Mesenchymal stem cell (in vitro differentiated cells and primary cell): ENCODE results near the gene TDRD15.
"Not testable (repeated sequence)": the region's sequence is repeated elsewhere in the genome, so short reads cannot be mapped to it uniquely, and the experiment has no call there.

Experiments used
- DNase-seq: peaks from one replicate; pipeline ENCODE4 v3.0.0-alpha.2; 2013
- H2AFZ ChIP-seq: one replicate; pipeline ENCODE4 v1.6.1; 2013; ENCODE audit warnings: low read depth, mild to moderate bottlenecking, control low read depth, inconsistent platforms, low read length, moderate library complexity
- H2AK5ac ChIP-seq: 2 replicates; pipeline ENCODE4 v1.6.1; 2013; ENCODE audit warnings: low read length, moderate library complexity, mild to moderate bottlenecking, inconsistent platforms; ENCODE audit not compliant: severe bottlenecking
- H2BK120ac ChIP-seq: one replicate; pipeline ENCODE4 v1.6.1; 2013; ENCODE audit warnings: low read depth, mild to moderate bottlenecking, inconsistent platforms, low read length, moderate library complexity
- H2BK12ac ChIP-seq, 2 experiments: one replicate each; pipeline ENCODE4 v1.6.1; 2013; ENCODE audit warnings: inconsistent platforms in 2 of 2, low read length in 2 of 2, mild to moderate bottlenecking in 2 of 2, moderate library complexity in 2 of 2, control low read depth in 1 of 2
- H2BK15ac ChIP-seq: one replicate; pipeline ENCODE4 v1.6.1; 2013; ENCODE audit warnings: mild to moderate bottlenecking, low read depth, inconsistent platforms; ENCODE audit not compliant: poor library complexity, severe bottlenecking
- H2BK5ac ChIP-seq: 2 replicates; pipeline ENCODE4 v1.6.1; 2013; ENCODE audit warnings: low read depth, mild to moderate bottlenecking, low read length, control low read depth, inconsistent platforms; ENCODE audit not compliant: poor library complexity, severe bottlenecking
- H3K14ac ChIP-seq, 2 experiments: one replicate each; pipeline ENCODE4 v1.6.1; 2013; ENCODE audit warnings: inconsistent platforms in 2 of 2, low read length in 2 of 2, control low read depth in 1 of 2, mild to moderate bottlenecking in 1 of 2, moderate library complexity in 1 of 2
- H3K18ac ChIP-seq, 2 experiments: one replicate each; pipeline ENCODE4 v1.6.1; 2013; ENCODE audit warnings: inconsistent platforms in 2 of 2, low read length in 2 of 2, control low read depth in 1 of 2, low read depth in 1 of 2, mild to moderate bottlenecking in 1 of 2
- H3K23ac ChIP-seq, 2 experiments: one replicate each; pipeline ENCODE4 v1.6.1; 2013; ENCODE audit warnings: inconsistent platforms in 2 of 2, low read length in 2 of 2, mild to moderate bottlenecking in 2 of 2, moderate library complexity in 2 of 2, control low read depth in 1 of 2
- H3K27ac ChIP-seq: 2 replicates; pipeline ENCODE4 v1.5.1; 2013; ENCODE audit warnings: mild to moderate bottlenecking, moderate library complexity, low read length, control low read depth, inconsistent platforms; ENCODE audit not compliant: poor library complexity, severe bottlenecking
- H3K27me3 ChIP-seq, 2 experiments: 2 replicates each; pipeline versions ENCODE4 v1.6.1 to v1.7.0; 2013; ENCODE audit warnings: low read length in 2 of 2, mild to moderate bottlenecking in 2 of 2, moderate library complexity in 2 of 2, control low read depth in 1 of 2, inconsistent platforms in 1 of 2; ENCODE audit not compliant: control insufficient read depth in 1 of 2, insufficient read depth in 1 of 2
- H3K36me3 ChIP-seq, 2 experiments: 2 replicates each; pipeline versions ENCODE4 v1.6.1 to v1.7.0; 2013; ENCODE audit warnings: low read length in 2 of 2, control low read depth in 1 of 2, inconsistent platforms in 1 of 2, low read depth in 1 of 2, mild to moderate bottlenecking in 1 of 2; ENCODE audit not compliant: insufficient read depth in 2 of 2, control insufficient read depth in 1 of 2
- H3K4ac ChIP-seq, 2 experiments: one replicate each; pipeline ENCODE4 v1.6.1; 2013; ENCODE audit warnings: inconsistent platforms in 2 of 2, low read length in 2 of 2, mild to moderate bottlenecking in 2 of 2, moderate library complexity in 2 of 2, control low read depth in 1 of 2, low read depth in 1 of 2
- H3K4me1 ChIP-seq: 2 replicates; pipeline ENCODE4 v1.6.1; 2013; ENCODE audit warnings: low read depth, low read length, control low read depth; ENCODE audit not compliant: control insufficient read depth, insufficient read depth
- H3K4me2 ChIP-seq: 2 replicates; pipeline ENCODE4 v1.6.1; 2013; ENCODE audit warnings: low read length, mild to moderate bottlenecking, inconsistent platforms; ENCODE audit not compliant: poor library complexity, severe bottlenecking
- H3K4me3 ChIP-seq, 2 experiments: 2 replicates each; pipeline versions ENCODE4 v1.5.1 to v1.7.0; 2013; ENCODE audit warnings: low read length in 2 of 2, mild to moderate bottlenecking in 2 of 2, control low read depth in 1 of 2, low read depth in 1 of 2; ENCODE audit not compliant: insufficient read depth in 1 of 2
- H3K79me1 ChIP-seq: replicated peaks from 2 replicates; pipeline ENCODE4 v1.6.1; 2013; ENCODE audit warnings: mild to moderate bottlenecking, control low read depth, low read length, inconsistent platforms; ENCODE audit not compliant: poor library complexity, severe bottlenecking
- H3K9ac ChIP-seq: 2 replicates; pipeline ENCODE4 v1.7.0; 2013; ENCODE audit warnings: mild to moderate bottlenecking, low read length, moderate library complexity
- H3K9me3 ChIP-seq: 2 replicates; pipeline ENCODE4 v1.7.0; 2013; ENCODE audit warnings: mild to moderate bottlenecking, low read length; ENCODE audit not compliant: control insufficient read depth
- H4K8ac ChIP-seq: one replicate; pipeline ENCODE4 v1.6.1; 2013; ENCODE audit warnings: inconsistent platforms, mild to moderate bottlenecking, low read length, moderate library complexity
- H4K91ac ChIP-seq: one replicate; pipeline ENCODE4 v1.6.1; 2013; ENCODE audit warnings: mild to moderate bottlenecking, low read length, inconsistent platforms
- WGBS: methylation state at CpG from one replicate; pipeline ENCODE4 v1.1.7; 2013; ENCODE audit warnings: mixed read lengths; 5-methylcytosine and 5-hydroxymethylcytosine counted together

Gene TDRD15

DNA sequence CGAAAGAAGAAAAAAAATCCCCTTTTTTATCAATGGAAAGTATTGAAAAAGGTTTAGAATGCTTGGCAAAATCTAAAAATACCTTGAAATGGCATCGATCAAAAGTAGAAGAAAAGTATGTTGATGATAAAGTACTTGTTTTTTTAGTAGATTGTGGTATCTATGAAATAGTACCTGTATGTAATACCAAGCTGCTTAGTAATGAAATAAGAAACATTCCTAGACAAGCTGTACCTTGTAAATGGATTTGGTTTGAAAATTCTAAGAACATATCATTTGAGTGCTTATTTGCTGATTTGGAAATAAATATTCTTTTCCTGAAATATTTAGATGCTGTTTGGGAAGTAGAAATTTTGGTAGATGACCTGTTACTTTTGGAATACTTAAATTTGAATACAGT, 18.4 kb downstream of the TDRD15 start:
- Histone ChIP-seq H2AFZ (no peak overlapping the region), H3K27me3 (no peaks in the 10 kb centered on the region), H4K91ac (no peak overlapping the region), H2BK12ac (no peak overlapping the region), H3K36me3 (no peaks in the 10 kb centered on the region), H3K9me3 (no peaks in the 10 kb centered on the region), H2BK5ac (no peak overlapping the region), H3K9ac (no peak overlapping the region), H3K79me1 (no peaks in the 10 kb centered on the region), H3K4me1 (no peaks in the 10 kb centered on the region), H2BK15ac (no peak overlapping the region), H3K4me2 (no peak overlapping the region), H4K8ac (no peak overlapping the region), H3K18ac (no peak overlapping the region), H3K4ac (no peak overlapping the region), H2AK5ac (no peak overlapping the region), H3K14ac (no peak overlapping the region), H3K4me3 (no peak overlapping the region), H3K23ac (no peak overlapping the region), H2BK120ac (no peak overlapping the region), H3K27ac (no peak overlapping the region)
- DNase-seq: no peak
- 80% methylated on average over 1 of the region's 2 CpGs for WGBS

- WGBS: 87% methylated on average over 2 of the region's 2 CpGs
- Histone ChIP-seq H2BK120ac (no peak overlapping the region), H3K18ac (no peak overlapping the region), H3K79me1 (no peaks in the 10 kb centered on the region), H3K36me3 (no peaks in the 10 kb centered on the region), H3K27me3 (no peaks in the 10 kb centered on the region), H3K4me2 (no peak overlapping the region), H2BK12ac (no peak overlapping the region), H4K8ac (no peak overlapping the region), H2AK5ac (no peak overlapping the region), H3K23ac (no peak overlapping the region), H4K91ac (no peak overlapping the region), H2BK15ac (no peak overlapping the region), H3K9me3 (no peaks in the 10 kb centered on the region), H2AFZ (no peak overlapping the region), H3K14ac (no peak overlapping the region), H3K4me3 (no peak overlapping the region), H3K4me1 (no peaks in the 10 kb centered on the region), H3K9ac (no peak overlapping the region), H2BK5ac (no peak overlapping the region), H3K27ac (no peak overlapping the region), H3K4ac (no peak overlapping the region)
- no peak for DNase-seq
These were observed 22.9 kb downstream of the TDRD15 start for GRCh38 chr2:21146638-21147037.

DNA sequence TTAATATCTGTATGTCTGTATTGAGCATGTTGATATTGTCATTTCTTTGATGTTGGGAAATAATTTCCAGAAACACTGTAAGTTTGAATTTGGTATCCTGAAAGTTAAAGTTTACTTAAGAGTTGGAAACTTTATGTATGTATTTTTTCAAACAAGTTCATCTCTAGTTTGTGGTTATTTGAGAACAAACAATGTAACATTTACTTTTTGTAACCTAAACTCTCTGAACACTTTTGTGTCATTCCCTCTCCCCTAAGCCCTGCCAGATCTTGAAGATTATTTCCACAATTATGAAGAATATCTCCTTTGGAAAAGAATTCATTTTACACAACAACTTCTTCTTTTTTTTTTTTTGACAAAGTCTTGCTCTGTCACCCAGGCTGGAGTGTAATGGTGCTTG, 24.9 kb downstream of the TDRD15 start:
- H2AK5ac ChIP-seq: no peak overlapping the region
- no peak overlapping the region for H3K14ac ChIP-seq
- H2BK120ac ChIP-seq: no peak overlapping the region
- H3K79me1 ChIP-seq: no peaks in the 10 kb centered on the region
- no peak overlapping the region for H3K4me2 ChIP-seq
- no peak overlapping the region for H2AFZ ChIP-seq
- H3K9ac ChIP-seq: no peak overlapping the region
- H2BK15ac ChIP-seq: no peak overlapping the region
- no peak overlapping the region for H3K4me3 ChIP-seq
- no peaks in the 10 kb centered on the region for H3K4me1 ChIP-seq
- no peak overlapping the region for H2BK12ac ChIP-seq
- no peaks in the 10 kb centered on the region for H3K36me3 ChIP-seq
- H2BK5ac ChIP-seq: no peak overlapping the region
- no peak overlapping the region for H3K27ac ChIP-seq
- no peak overlapping the region for H3K18ac ChIP-seq
- no peak overlapping the region for H4K91ac ChIP-seq
- H3K4ac ChIP-seq: no peak overlapping the region
- DNase-seq: no peak
- no peak overlapping the region for H4K8ac ChIP-seq
- H3K9me3 ChIP-seq: no peaks in the 10 kb centered on the region
- H3K27me3 ChIP-seq: no peaks in the 10 kb centered on the region
- H3K23ac ChIP-seq: no peak overlapping the region

- H3K9ac ChIP-seq, H2AFZ ChIP-seq, H2BK12ac ChIP-seq, H3K27ac ChIP-seq, H4K91ac ChIP-seq, H4K8ac ChIP-seq, H3K9me3 ChIP-seq, H2BK120ac ChIP-seq, H3K27me3 ChIP-seq, H2BK5ac ChIP-seq, H3K79me1 ChIP-seq, H3K18ac ChIP-seq, H3K4me2 ChIP-seq, H3K4me1 ChIP-seq, H3K36me3 ChIP-seq, H2AK5ac ChIP-seq, H3K4ac ChIP-seq, H3K23ac ChIP-seq, H3K14ac ChIP-seq, DNase-seq, H3K4me3 ChIP-seq, H2BK15ac ChIP-seq: not testable (repeated sequence)
- 33% methylated on average over 1 of the region's 2 CpGs for WGBS
These were observed 27.5 kb downstream of the TDRD15 start for GRCh38 chr2:21151234-21151633.
